Panc1 (cell line): Measurements from ENCODE around the gene MAST4.

Experiments
- CTCF ChIP-seq: fragments of 450-650 bp; IDR thresholded peaks from 2 replicates; pipeline ENCODE4 v1.5.1; 2017; ENCODE audit warnings: mild to moderate bottlenecking
- POLR2AphosphoS5 ChIP-seq: IDR thresholded peaks from 2 replicates; pipeline ENCODE4 v1.6.1; 2012; ENCODE audit warnings: mild to moderate bottlenecking, low read depth, low read length, moderate library complexity
- REST ChIP-seq, 2 experiments: IDR thresholded peaks; 2 replicates each; pipeline ENCODE4 v1.6.1; 2011 to 2012; ENCODE audit warnings: low read depth in 2 of 2, control low read depth in 1 of 2, low read length in 1 of 2, mild to moderate bottlenecking in 1 of 2, moderate library complexity in 1 of 2; ENCODE audit not compliant: insufficient read depth in 1 of 2

- TF ChIP-seq CTCF (no peak), POLR2AphosphoS5 (no peak), REST (IDR thresholded peaks at IDR 0.05; ENCODE audit: insufficient read depth in 1 of 2, low read depth in 2 of 2, low read length in 1 of 2) (no peak)
Measured at GRCh38 chr5:66609615-66610014, 13.4 kb downstream of the MAST4 start.
